ENCODE measurements around the gene MYZAP.

DNA sequence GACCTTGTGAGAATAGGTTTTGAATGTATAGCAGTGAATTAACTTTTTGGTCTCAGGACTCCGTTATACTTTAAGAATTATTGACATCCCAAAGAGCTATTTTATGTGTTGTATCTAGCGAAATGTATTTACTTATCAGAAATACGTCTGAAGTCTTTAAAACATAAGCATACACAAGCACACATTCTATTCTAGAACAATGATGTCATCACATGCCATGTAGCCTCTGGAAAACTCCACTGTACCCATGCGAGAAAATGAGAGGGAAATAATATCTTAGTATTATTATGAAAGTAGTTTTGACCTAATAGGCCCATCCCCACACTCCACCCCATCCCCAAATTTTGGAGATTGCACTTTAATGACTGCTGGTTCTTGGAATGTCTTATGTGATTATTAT lies 116.3 kb downstream of the MYZAP start:
- TF ChIP-seq ZFX (IDR thresholded peaks at IDR 0.05; ENCODE audit: borderline replicate concordance): no peak
- TF ChIP-seq, protein P1, sequence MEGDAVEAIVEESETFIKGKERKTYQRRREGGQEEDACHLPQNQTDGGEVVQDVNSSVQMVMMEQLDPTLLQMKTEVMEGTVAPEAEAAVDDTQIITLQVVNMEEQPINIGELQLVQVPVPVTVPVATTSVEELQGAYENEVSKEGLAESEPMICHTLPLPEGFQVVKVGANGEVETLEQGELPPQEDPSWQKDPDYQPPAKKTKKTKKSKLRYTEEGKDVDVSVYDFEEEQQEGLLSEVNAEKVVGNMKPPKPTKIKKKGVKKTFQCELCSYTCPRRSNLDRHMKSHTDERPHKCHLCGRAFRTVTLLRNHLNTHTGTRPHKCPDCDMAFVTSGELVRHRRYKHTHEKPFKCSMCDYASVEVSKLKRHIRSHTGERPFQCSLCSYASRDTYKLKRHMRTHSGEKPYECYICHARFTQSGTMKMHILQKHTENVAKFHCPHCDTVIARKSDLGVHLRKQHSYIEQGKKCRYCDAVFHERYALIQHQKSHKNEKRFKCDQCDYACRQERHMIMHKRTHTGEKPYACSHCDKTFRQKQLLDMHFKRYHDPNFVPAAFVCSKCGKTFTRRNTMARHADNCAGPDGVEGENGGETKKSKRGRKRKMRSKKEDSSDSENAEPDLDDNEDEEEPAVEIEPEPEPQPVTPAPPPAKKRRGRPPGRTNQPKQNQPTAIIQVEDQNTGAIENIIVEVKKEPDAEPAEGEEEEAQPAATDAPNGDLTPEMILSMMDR (IDR thresholded peaks at IDR 0.05): no peak

All from 22Rv1 (cell line).